ENCODE measurements around the gene METTL22. TPM values are rescaled to one million over a fixed set of nuclear protein-coding genes. Genes with fewer than 3 reads are reported as not detected.
"Not testable (repeated sequence)": the region's sequence is repeated elsewhere in the genome, so short reads cannot be mapped to it uniquely, and the experiment has no call there.

The METTL22 gene
- total RNA-seq, 1 donor from 2014 or later: 87.9 TPM

GRCh38 chr16:8646326-8647053, 25.0 kb downstream of the METTL22 start:
- H3K4me3 Mint-ChIP-seq (ENCODE audit: unreplicated experiment): no peak overlapping the region
- H3K9me3 Mint-ChIP-seq (ENCODE audit: unreplicated experiment): peaks cover 1% of the 10 kb centered on the region
- H3K27ac Mint-ChIP-seq (ENCODE audit: unreplicated experiment): no peak overlapping the region
- H3K36me3 Mint-ChIP-seq (ENCODE audit: unreplicated experiment): peaks cover 17% of the 10 kb centered on the region
- H3K4me1 Mint-ChIP-seq (ENCODE audit: low read depth, unreplicated experiment): no peaks in the 10 kb centered on the region
- no peak for DNase-seq
- no peaks in the 10 kb centered on the region for H3K27me3 Mint-ChIP-seq (ENCODE audit: unreplicated experiment)
- TF ChIP-seq CTCF (IDR thresholded peaks at IDR 0.05; ENCODE audit: partially characterized antibody, unreplicated experiment): no peak

GRCh38 chr16:8647721-8648318, 26.3 kb downstream of the METTL22 start:
- peaks cover 1% of the 10 kb centered on the region for H3K9me3 Mint-ChIP-seq (ENCODE audit: unreplicated experiment)
- no peak for DNase-seq
- no peak overlapping the region for H3K4me3 Mint-ChIP-seq (ENCODE audit: unreplicated experiment)
- H3K27me3 Mint-ChIP-seq (ENCODE audit: unreplicated experiment): no peaks in the 10 kb centered on the region
- TF ChIP-seq CTCF (IDR thresholded peaks at IDR 0.05; ENCODE audit: partially characterized antibody, unreplicated experiment): no peak
- no peaks in the 10 kb centered on the region for H3K4me1 Mint-ChIP-seq (ENCODE audit: low read depth, unreplicated experiment)
- H3K36me3 Mint-ChIP-seq (ENCODE audit: unreplicated experiment): peaks cover 6% of the 10 kb centered on the region
- no peak overlapping the region for H3K27ac Mint-ChIP-seq (ENCODE audit: unreplicated experiment)

DNA sequence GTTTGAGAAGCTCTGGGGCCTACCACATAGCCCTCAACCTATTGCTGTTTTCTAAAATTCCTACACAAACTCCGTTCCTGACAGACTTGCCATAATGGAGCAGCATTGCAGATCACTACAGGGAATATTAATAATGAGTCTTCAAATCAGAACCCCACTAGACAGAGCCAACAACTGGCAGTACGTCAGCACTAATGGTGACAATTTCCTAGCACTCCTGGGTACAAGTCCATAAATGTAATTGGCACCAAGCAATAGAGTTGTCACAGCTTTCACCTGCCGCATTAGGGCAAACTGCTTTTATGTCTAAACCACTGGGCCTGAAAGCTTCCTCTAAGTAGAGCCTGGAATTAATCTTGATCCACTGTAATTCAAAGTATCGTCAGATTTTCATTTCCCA, 27.4 kb downstream of the METTL22 start:
- Mint-ChIP-seq H3K9me3 (ENCODE audit: unreplicated experiment) (peaks cover 1% of the 10 kb centered on the region), H3K36me3 (ENCODE audit: unreplicated experiment) (peaks cover 4% of the 10 kb centered on the region), H3K27me3 (ENCODE audit: unreplicated experiment) (peaks cover 2% of the 10 kb centered on the region), H3K4me1 (ENCODE audit: low read depth, unreplicated experiment) (no peaks in the 10 kb centered on the region), H3K27ac (ENCODE audit: unreplicated experiment) (no peak overlapping the region), H3K4me3 (ENCODE audit: unreplicated experiment) (no peak overlapping the region)
- TF ChIP-seq CTCF (IDR thresholded peaks at IDR 0.05; ENCODE audit: partially characterized antibody, unreplicated experiment): no peak
- no peak for DNase-seq

- Mint-ChIP-seq H3K4me3 (ENCODE audit: unreplicated experiment) (no peak overlapping the region), H3K36me3 (ENCODE audit: unreplicated experiment) (peaks cover 4% of the 10 kb centered on the region), H3K4me1 (ENCODE audit: low read depth, unreplicated experiment) (no peaks in the 10 kb centered on the region), H3K27me3 (ENCODE audit: unreplicated experiment) (peaks cover 2% of the 10 kb centered on the region), H3K9me3 (ENCODE audit: unreplicated experiment) (peaks cover 1% of the 10 kb centered on the region), H3K27ac (ENCODE audit: unreplicated experiment) (no peak overlapping the region)
- no peak for DNase-seq
- no peak for TF ChIP-seq CTCF (IDR thresholded peaks at IDR 0.05; ENCODE audit: partially characterized antibody, unreplicated experiment)
Observed at GRCh38 chr16:8649829-8650554, 28.5 kb downstream of the METTL22 start.

DNA sequence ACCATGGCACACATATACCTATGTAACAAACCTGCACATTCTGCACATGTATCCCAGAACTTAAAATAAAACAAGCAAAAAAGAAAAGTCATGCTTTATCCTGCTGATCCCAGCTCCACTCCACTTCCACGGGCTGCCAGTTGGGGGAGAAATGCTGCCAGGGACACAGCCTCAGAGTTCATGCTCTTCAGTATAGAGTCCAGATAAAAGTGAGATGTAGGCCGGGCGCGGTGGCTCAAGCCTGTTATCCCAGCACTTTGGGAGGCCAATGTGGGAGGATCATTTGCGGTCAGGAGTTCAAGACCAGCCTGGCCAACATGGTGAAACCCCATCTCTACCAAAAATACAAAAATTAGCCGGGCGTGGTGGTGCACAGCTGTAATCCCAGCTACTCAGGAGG, 30.5 kb downstream of the METTL22 start:
- not testable (repeated sequence) for H3K9me3 Mint-ChIP-seq (ENCODE audit: unreplicated experiment); H3K27ac Mint-ChIP-seq (ENCODE audit: unreplicated experiment); H3K27me3 Mint-ChIP-seq (ENCODE audit: unreplicated experiment); H3K4me3 Mint-ChIP-seq (ENCODE audit: unreplicated experiment); H3K36me3 Mint-ChIP-seq (ENCODE audit: unreplicated experiment); H3K4me1 Mint-ChIP-seq (ENCODE audit: low read depth, unreplicated experiment)
- DNase-seq: peak; percentile 61
- TF ChIP-seq CTCF (IDR thresholded peaks at IDR 0.05; ENCODE audit: partially characterized antibody, unreplicated experiment): peak; percentile 28
